ENCODE data around the gene FAM13B. TPM values are rescaled to one million over a fixed set of nuclear protein-coding genes. Genes with fewer than 3 reads are reported as not detected.

FAM13B gene
- total and polyA plus RNA-seq, 10 of the 15 experiments (the other 5 are each of a cell fraction or from before 2014, with no cell fraction given): 3.6 to 30.0 (median 20.3) TPM

GRCh38 chr5:138078006-138078643 lies 45.2 kb upstream of the FAM13B start:
- peaks cover 7% of the 10 kb centered on the region for H3K4me1 ChIP-seq (ENCODE audit: control insufficient read depth, insufficient read depth, low read length)
- FAIRE-seq: no peak
- no peak for ATAC-seq
- intact Hi-C loops (cut with micrococcal nuclease; ENCODE audit: unreplicated experiment) (no loop called here), in situ Hi-C loops (cut with MboI) (loop anchor here (25.0 kb wide), 1 partner anchor 741 kb away; no protein-coding TSS in a partner anchor)
- DNase-seq (ENCODE audit: low read depth, low spot score): no peak
- RAD21 ChIA-PET (ENCODE audit: unreplicated experiment): interaction anchor here (0.9 to 4.7 kb wide), 8 partner anchors 12 to 425 kb away, joined by 3 to 59 read pairs (median 6); partner anchors contain the start of gene NME5
- SMC1A ChIA-PET (ENCODE audit: uncharacterized antibody, unreplicated experiment): interaction anchor here (0.9 to 7.0 kb wide), 17 partner anchors 10 to 470 kb away, joined by 3 to 87 read pairs (median 4); partner anchors contain the start of genes BRD8, FAM13B and KIF20A
- WGBS (ENCODE audit: insufficient coverage, insufficient replicate concordance, low lambda C conversion rate, missing lambda C conversion rate): 33% methylated on average over 1 of the region's 1 CpG
- no peak overlapping the region for H3K4me2 ChIP-seq (ENCODE audit: control insufficient read depth, insufficient read depth)
- no peaks in the 10 kb centered on the region for H3K36me3 ChIP-seq (ENCODE audit: control insufficient read depth in 2 of 2, insufficient read depth in 2 of 2, low read length in 1 of 2)
- no peaks in the 10 kb centered on the region for H3K27me3 ChIP-seq (replicated peaks in 1 of 2; ENCODE audit: control insufficient read depth in 2 of 2, insufficient read depth in 2 of 2, low read length in 1 of 2)
- H3K27ac ChIP-seq (ENCODE audit: control insufficient read depth, insufficient read depth): no peak overlapping the region
- no peaks in the 10 kb centered on the region for H3K79me2 ChIP-seq (ENCODE audit: control insufficient read depth, insufficient read depth, low read length)
- no peak overlapping the region for H3K4me3 ChIP-seq
- BruUV-seq (replicated peaks): no TSS peak
- no peaks in the 10 kb centered on the region for H4K20me1 ChIP-seq (ENCODE audit: control insufficient read depth, insufficient read depth)
- CTCF ChIA-PET: interaction anchor here (0.7 to 12.1 kb wide), 22 partner anchors 10 to 1185 kb away, joined by 3 to 243 read pairs (median 6); partner anchors contain the start of genes BRD8, KIF20A, NME5 and PKD2L2
- H3K9ac ChIP-seq (ENCODE audit: control insufficient read depth, insufficient read depth, low read length): no peak overlapping the region
- H3K9me3 ChIP-seq (replicated peaks; ENCODE audit: control insufficient read depth, insufficient read depth, low read length): no peaks in the 10 kb centered on the region
- POLR2A ChIA-PET: interaction anchor here (0.6 kb wide), 1 partner anchor 15 kb away, joined by 3 read pairs; no protein-coding TSS in a partner anchor
- H2AFZ ChIP-seq (ENCODE audit: control insufficient read depth, low read depth, low read length): no peak overlapping the region
- TF ChIP-seq KLF5 (IDR thresholded peaks at IDR 0.05; ENCODE audit: partially characterized antibody): no peak
- no peak for TF ChIP-seq JUND (IDR thresholded peaks at IDR 0.05; ENCODE audit: low read depth, low read length)
- no peak for TF ChIP-seq RB1 (IDR thresholded peaks at IDR 0.05; ENCODE audit: borderline replicate concordance)
- no peak for TF ChIP-seq MEF2B (IDR thresholded peaks at IDR 0.05; ENCODE audit: partially characterized antibody, poor library complexity, severe bottlenecking)
- TF ChIP-seq ZNF384 (IDR thresholded peaks at IDR 0.05; ENCODE audit: borderline replicate concordance, low read depth, low read length): no peak
- TF ChIP-seq SMARCA5 (IDR thresholded peaks at IDR 0.05): no peak
- no peak for TF ChIP-seq SIN3A (IDR thresholded peaks at IDR 0.05; ENCODE audit: low read depth, low read length)
- TF ChIP-seq EP300 (IDR thresholded peaks at IDR 0.05; ENCODE audit: borderline replicate concordance in 1 of 2, control insufficient read depth in 1 of 2, low read depth in 2 of 2, low read length in 2 of 2): no peak
- TF ChIP-seq SUZ12 (IDR thresholded peaks at IDR 0.05; ENCODE audit: unreplicated experiment): no peak
- no peak for TF ChIP-seq KAT2A (conservative IDR thresholded peaks at IDR 0.05; ENCODE audit: control insufficient read depth, low read depth, low read length)
- no peak for TF ChIP-seq CHD1 (IDR thresholded peaks at IDR 0.05; ENCODE audit: low read depth, low read length)
- TF ChIP-seq STAT3 (IDR thresholded peaks at IDR 0.05; ENCODE audit: low read depth, low read length): no peak
- TF ChIP-seq TCF7 (IDR thresholded peaks at IDR 0.05; ENCODE audit: borderline replicate concordance): no peak
- no peak for TF ChIP-seq EED (IDR thresholded peaks at IDR 0.05; ENCODE audit: low read depth)
- no peak for TF ChIP-seq ESRRA (IDR thresholded peaks at IDR 0.05; ENCODE audit: low read length)
- no peak for TF ChIP-seq STAT1 (conservative IDR thresholded peaks at IDR 0.05)
- no peak for TF ChIP-seq RCOR1 (conservative IDR thresholded peaks at IDR 0.05; ENCODE audit: low read depth, low read length)
- TF ChIP-seq YBX1 (IDR thresholded peaks at IDR 0.05): no peak
- TF ChIP-seq, protein P1, sequence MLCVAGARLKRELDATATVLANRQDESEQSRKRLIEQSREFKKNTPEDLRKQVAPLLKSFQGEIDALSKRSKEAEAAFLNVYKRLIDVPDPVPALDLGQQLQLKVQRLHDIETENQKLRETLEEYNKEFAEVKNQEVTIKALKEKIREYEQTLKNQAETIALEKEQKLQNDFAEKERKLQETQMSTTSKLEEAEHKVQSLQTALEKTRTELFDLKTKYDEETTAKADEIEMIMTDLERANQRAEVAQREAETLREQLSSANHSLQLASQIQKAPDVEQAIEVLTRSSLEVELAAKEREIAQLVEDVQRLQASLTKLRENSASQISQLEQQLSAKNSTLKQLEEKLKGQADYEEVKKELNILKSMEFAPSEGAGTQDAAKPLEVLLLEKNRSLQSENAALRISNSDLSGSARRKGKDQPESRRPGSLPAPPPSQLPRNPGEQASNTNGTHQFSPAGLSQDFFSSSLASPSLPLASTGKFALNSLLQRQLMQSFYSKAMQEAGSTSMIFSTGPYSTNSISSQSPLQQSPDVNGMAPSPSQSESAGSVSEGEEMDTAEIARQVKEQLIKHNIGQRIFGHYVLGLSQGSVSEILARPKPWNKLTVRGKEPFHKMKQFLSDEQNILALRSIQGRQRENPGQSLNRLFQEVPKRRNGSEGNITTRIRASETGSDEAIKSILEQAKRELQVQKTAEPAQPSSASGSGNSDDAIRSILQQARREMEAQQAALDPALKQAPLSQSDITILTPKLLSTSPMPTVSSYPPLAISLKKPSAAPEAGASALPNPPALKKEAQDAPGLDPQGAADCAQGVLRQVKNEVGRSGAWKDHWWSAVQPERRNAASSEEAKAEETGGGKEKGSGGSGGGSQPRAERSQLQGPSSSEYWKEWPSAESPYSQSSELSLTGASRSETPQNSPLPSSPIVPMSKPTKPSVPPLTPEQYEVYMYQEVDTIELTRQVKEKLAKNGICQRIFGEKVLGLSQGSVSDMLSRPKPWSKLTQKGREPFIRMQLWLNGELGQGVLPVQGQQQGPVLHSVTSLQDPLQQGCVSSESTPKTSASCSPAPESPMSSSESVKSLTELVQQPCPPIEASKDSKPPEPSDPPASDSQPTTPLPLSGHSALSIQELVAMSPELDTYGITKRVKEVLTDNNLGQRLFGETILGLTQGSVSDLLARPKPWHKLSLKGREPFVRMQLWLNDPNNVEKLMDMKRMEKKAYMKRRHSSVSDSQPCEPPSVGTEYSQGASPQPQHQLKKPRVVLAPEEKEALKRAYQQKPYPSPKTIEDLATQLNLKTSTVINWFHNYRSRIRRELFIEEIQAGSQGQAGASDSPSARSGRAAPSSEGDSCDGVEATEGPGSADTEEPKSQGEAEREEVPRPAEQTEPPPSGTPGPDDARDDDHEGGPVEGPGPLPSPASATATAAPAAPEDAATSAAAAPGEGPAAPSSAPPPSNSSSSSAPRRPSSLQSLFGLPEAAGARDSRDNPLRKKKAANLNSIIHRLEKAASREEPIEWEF (IDR thresholded peaks at IDR 0.05; ENCODE audit: insufficient replicate concordance, low read depth, low read length): no peak

Measured in GM12878 (cell line).